Embryonic facial prominence (tissue), 1 donor: ENCODE measurements around the gene ABCC9.
"Not testable (repeated sequence)": the region's sequence is repeated elsewhere in the genome, so short reads cannot be mapped to it uniquely, and the experiment has no call there.

Source experiments
- DNase-seq: peaks from one replicate; pipeline ENCODE4 v3.0.0-alpha.2; 2016; ENCODE audit errors: extremely low spot score

The ABCC9 gene

GRCh38 chr12:21815306-21816062 lies 125.7 kb downstream of the ABCC9 start:
- DNase-seq, result no peak

DNA sequence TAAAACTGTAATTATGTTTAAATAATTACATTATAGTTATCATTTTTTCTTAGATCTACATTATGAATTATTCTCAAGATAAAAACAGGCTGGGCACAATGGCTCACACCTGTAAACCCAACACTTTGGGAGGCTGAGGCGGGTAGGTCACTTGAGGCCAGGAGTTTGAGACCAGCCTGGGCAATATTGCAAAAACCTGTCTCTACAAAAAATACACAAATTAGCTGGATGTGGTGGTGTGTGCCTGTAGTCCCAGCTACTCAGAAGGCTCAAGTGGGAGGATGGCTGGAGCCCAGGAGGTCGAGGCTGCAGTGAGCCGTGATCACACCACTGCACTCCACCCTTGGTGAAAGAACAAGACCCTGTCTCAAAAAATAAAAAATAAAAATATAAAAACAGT lies 126.4 kb downstream of the ABCC9 start:
- DNase-seq, result no peak

DNA sequence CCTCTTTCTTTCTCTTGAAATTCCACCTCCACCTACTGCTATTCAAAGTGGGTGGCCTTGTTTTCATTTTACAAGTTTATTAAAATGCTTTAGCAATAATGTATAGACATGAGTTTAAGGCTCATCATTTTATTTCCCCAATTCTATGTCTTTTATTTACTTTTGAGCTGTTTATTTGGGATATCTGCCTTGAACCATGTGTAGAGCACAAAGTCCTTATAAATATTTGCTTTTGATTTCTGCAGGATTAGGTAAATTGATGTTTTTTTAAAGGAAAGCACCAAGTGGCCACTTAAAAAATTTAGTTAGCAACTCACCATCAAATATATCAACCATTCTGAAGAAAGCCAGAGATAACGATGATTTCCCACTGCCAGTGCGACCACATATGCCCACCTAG lies 126.9 kb downstream of the ABCC9 start:
- no peak for DNase-seq

GRCh38 chr12:21813751-21814150 lies 127.5 kb downstream of the ABCC9 start:
- DNase-seq, result no peak

DNA sequence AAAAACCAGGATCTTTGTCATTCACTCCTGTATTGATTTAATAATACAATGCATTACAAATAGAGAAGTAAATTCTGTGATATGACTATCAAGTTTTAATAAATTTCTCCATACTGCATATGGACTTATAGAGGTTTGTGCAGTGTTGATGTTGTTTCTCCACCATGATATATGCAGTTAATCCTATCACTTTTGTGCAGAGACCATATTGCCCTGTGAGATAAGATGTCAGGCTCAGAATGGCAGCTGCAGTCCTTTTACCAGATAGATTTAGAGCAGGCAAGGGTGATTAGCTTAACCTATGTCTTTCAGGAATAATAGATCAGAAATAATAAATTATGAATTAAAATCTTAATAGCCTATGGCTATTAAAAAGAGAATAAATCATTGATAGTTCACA lies 128.1 kb downstream of the ABCC9 start:
- DNase-seq, result no peak

DNA sequence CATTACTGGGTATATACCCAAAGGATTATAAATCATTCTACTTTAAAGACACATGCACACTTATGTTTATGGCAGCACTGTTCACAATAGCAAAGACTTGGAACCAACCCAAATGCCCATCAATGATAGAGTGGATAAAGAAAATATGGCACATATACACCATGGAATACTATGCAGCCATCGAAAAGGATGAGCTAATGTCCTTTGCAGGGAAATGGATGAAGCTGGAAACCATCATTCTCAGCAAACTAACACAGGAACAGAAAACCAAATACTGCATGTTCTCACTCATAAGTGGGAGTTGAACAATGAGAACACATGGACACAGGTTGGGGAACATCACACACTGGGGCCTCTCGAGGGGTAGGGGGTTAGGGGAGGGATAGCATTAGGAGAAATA lies 128.9 kb downstream of the ABCC9 start:
- not testable (repeated sequence) for DNase-seq

GRCh38 chr12:21809100-21809499 lies 132.1 kb downstream of the ABCC9 start:
- DNase-seq, result no peak

GRCh38 chr12:21806255-21806654 lies 135.0 kb downstream of the ABCC9 start:
- DNase-seq, result no peak

DNA sequence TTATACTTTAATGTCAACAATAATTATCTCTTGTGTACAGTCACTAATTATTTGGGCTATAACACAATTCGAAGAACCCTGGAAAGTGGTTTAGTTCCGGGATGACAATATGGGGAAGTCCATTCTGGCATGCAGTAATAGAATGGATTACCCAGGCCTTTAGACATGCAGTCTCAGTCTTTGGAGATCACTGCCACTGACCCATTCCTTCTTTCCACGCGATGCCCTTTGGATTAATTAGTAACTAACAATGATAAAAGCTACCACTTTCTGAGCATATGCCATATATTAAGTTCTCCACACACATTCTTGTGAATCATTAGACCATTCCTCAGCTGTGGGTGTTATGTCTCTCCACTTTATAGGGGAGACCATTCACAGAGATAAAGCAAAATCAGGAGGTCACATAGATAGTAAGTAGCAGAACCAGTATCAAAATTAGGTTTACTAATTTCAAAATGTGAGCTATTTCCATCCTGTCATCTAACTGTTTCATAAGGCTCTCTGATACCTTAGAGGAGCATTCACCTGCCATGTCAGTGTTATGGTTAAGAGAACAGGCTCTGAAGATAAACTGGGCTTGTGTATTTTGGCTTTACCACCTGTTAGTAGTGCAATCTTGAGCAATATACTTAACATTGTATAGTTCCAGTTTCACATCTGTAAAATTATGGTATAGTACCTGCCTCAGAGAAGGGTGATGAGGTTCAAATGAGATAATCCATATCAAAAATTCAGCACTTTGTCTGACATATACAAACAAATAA lies 139.5 kb downstream of the ABCC9 start:
- DNase-seq, result no peak

- DNase-seq, result no peak
Measured at GRCh38 chr12:21800011-21800410, 141.2 kb downstream of the ABCC9 start.

DNA sequence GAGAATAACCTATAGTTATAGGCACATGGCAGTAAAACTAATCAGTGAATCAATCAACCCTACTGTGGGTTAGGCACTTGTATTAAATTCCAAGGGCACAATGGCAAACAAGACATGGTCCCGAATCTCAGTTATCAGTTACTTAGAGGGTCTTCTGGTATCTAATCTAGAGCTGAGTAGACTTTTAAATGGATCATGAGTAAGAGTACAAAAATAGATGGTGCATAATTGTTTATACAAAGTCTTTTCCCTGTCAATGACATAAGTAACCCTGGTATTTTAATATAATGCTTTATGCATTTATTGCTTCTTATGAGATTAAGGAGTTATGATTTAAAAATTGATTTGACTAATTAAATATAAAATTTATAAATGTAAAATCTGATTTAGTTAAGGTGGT lies 143.7 kb downstream of the ABCC9 start:
- no peak for DNase-seq

DNA sequence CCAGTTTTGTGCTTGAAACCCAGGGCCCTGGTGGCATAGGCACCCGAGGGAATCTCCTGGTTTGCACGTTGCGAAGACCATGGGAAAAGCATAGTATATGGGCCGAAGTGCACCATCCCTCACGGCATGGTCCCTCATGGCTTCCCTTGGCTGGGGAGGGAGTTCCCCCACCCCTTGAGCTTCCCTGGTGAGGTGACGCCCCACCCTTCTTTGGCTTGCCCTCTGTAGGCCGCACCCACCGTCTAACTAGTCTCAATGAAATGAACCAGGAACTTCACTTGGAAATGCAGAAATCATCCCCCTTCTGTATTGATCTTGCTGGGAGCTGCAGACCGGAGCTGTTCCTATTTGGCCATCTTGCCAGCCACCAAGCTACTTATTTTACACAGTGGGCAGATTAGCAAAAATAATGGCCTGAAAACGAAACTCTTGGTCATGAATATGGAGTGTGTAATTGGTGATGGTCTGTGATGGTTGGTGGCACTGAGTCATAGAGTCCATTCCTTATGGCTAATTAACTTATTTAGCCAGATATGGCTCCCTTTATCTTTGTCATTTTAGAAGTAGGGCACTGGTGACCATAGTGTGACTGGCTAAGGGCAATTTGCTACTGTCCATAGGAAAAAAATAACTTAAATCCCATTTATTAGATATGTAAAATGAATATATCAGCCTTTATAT lies 145.4 kb downstream of the ABCC9 start:
- DNase-seq, result no peak

- DNase-seq, result not testable (repeated sequence)
Measured at GRCh38 chr12:21794807-21795595, 146.2 kb downstream of the ABCC9 start.

DNA sequence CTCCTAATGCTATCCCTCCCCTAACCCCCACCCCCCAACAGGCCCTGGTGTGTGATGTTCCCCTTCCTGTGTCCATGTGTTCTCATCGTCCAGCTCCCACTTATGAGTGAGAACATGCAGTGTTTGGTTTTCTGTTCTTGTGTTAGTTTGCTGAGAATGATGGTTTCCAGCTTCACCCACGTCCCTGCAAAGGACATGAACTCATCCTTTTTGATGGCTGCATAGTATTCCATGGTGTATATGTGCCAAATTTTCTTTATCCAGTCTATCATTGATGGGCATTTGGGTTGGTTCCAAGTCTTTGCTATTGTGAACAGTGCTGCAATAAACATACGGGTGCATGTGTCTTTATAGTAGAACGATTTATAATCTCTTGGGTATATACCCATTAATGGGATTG lies 151.5 kb downstream of the ABCC9 start:
- DNase-seq, result not testable (repeated sequence)

- DNase-seq, result no peak
Measured at GRCh38 chr12:21788089-21788983, 152.9 kb downstream of the ABCC9 start.

DNA sequence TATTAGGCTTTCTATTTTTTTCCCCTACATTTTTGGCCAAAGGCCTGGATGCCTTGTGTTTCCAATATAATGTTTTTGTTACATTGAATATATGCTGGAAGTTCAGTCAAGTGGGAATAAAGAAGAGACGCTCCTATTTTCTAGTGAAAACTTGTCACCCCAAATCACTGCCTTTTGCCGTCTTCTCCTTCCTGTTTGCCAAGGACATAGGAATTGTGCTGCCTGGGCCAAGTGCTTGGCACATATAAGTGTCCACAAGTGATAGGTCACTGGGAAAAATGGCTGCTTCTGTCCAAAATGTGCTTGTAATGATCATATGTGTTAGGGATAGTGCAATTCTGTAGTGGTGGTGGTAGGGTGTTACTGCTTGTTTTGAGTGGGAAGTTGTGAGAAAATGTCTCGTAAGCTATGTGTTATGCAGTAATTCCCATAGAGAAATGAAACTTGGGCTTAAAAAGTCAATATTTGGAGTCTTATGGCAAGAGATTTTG lies 155.1 kb downstream of the ABCC9 start:
- DNase-seq, result no peak

- not testable (repeated sequence) for DNase-seq
Measured at GRCh38 chr12:21782723-21783122, 158.5 kb downstream of the ABCC9 start.

GRCh38 chr12:21780786-21781185 lies 160.4 kb downstream of the ABCC9 start:
- DNase-seq, result no peak

DNA sequence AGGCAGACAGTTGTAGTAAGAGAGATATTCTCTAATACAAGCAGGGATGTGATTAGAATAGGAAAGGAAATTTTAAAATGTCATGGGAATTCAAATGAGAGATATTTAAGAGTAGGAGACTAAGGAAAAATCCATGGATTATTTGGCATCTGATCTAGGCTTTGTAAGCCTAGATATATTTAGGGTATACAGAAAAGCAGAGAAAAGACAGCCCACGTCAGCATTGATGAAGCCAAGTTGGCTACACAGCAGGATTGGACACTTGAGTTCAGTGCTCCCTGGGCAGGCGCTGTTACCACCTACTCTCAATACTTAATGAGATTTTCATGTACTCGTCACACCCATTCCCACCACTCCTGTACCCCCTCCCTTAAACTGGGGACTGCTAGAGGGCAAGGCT lies 165.1 kb downstream of the ABCC9 start:
- DNase-seq, result no peak

- DNase-seq, result no peak
Measured at GRCh38 chr12:21775133-21775820, 165.9 kb downstream of the ABCC9 start.
